Measurements from ENCODE around the gene ISX.

The ISX gene

GRCh38 chr22:35134637-35135036 is 68.7 kb downstream of the ISX start:
- in situ Hi-C loops (cut with HindIII; ENCODE audit: low sequenced_read_pairs), result no loop called here
- H3K4me3 ChIP-seq (ENCODE audit: low read depth, low read length), result no peak overlapping the region
- no peak for DNase-seq (ENCODE audit: low read depth)
- TF ChIP-seq CTCF (IDR thresholded peaks at IDR 0.05; ENCODE audit: low read depth, low read length, missing control alignments), result no peak

- H3K4me3 ChIP-seq (ENCODE audit: low read depth, low read length), result no peak overlapping the region
- DNase-seq (ENCODE audit: low read depth), result no peak
- no peak for TF ChIP-seq CTCF (IDR thresholded peaks at IDR 0.05; ENCODE audit: low read depth, low read length, missing control alignments)
- in situ Hi-C loops (cut with HindIII; ENCODE audit: low sequenced_read_pairs), result no loop called here
Observed at GRCh38 chr22:35135165-35135564, 69.2 kb downstream of the ISX start.

Data from astrocyte of the cerebellum (primary cell).